HL-60 (cell line): Measurements from ENCODE around the gene CIP2A.

Experiments
- TF ChIP-seq, protein P1 (sequence below): IDR thresholded peaks from one replicate; pipeline ENCODE4 v1.5.1; 2011; ENCODE audit warnings: low read length, control low read depth, inconsistent platforms; ENCODE audit not compliant: insufficient read depth
- TF ChIP-seq, protein P2 (sequence below): IDR thresholded peaks from 2 replicates; pipeline ENCODE4 v1.6.1; 2012; ENCODE audit warnings: low read depth; ENCODE audit not compliant: insufficient replicate concordance

DNA sequence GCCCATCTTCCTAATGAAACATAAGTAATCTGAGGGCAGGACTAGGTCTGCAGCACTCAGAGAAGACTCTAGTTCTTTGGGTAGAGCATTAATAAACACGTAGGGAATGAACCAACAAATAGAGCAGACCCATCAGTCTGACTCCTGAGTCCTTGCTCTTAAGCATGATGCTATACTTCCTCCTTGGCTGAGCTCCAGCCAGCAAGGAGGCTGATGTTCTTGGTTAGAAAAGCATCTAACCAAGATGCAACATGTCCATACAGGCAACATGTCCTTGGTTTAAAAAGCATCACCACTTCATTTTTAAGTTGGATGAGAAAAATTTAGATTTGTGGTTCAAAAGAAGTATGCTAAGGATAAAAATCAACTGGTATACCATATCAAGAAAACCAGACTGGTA, 70.3 kb downstream of the CIP2A start:
- TF ChIP-seq, protein P1, sequence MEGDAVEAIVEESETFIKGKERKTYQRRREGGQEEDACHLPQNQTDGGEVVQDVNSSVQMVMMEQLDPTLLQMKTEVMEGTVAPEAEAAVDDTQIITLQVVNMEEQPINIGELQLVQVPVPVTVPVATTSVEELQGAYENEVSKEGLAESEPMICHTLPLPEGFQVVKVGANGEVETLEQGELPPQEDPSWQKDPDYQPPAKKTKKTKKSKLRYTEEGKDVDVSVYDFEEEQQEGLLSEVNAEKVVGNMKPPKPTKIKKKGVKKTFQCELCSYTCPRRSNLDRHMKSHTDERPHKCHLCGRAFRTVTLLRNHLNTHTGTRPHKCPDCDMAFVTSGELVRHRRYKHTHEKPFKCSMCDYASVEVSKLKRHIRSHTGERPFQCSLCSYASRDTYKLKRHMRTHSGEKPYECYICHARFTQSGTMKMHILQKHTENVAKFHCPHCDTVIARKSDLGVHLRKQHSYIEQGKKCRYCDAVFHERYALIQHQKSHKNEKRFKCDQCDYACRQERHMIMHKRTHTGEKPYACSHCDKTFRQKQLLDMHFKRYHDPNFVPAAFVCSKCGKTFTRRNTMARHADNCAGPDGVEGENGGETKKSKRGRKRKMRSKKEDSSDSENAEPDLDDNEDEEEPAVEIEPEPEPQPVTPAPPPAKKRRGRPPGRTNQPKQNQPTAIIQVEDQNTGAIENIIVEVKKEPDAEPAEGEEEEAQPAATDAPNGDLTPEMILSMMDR, result no peak
- TF ChIP-seq, protein P2, sequence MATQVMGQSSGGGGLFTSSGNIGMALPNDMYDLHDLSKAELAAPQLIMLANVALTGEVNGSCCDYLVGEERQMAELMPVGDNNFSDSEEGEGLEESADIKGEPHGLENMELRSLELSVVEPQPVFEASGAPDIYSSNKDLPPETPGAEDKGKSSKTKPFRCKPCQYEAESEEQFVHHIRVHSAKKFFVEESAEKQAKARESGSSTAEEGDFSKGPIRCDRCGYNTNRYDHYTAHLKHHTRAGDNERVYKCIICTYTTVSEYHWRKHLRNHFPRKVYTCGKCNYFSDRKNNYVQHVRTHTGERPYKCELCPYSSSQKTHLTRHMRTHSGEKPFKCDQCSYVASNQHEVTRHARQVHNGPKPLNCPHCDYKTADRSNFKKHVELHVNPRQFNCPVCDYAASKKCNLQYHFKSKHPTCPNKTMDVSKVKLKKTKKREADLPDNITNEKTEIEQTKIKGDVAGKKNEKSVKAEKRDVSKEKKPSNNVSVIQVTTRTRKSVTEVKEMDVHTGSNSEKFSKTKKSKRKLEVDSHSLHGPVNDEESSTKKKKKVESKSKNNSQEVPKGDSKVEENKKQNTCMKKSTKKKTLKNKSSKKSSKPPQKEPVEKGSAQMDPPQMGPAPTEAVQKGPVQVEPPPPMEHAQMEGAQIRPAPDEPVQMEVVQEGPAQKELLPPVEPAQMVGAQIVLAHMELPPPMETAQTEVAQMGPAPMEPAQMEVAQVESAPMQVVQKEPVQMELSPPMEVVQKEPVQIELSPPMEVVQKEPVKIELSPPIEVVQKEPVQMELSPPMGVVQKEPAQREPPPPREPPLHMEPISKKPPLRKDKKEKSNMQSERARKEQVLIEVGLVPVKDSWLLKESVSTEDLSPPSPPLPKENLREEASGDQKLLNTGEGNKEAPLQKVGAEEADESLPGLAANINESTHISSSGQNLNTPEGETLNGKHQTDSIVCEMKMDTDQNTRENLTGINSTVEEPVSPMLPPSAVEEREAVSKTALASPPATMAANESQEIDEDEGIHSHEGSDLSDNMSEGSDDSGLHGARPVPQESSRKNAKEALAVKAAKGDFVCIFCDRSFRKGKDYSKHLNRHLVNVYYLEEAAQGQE, result no peak
